Measurements from ENCODE around the gene TULP4. TPM values are rescaled to one million over a fixed set of nuclear protein-coding genes. Genes with fewer than 3 reads are reported as not detected.

The TULP4 gene
- polyA plus RNA-seq, 6 donors from 2014 or later = 8.1 to 42.3 (median 39.1) TPM

GRCh38 chr6:158439255-158439654 is 127.0 kb downstream of the TULP4 start:
- Mint-ChIP-seq H3K4me3 (peak overlapping the region in 3 of 8 donors; percentile 25 to 35 (median 33)), H3K27ac (peak overlapping the region in 2 of 6 donors; percentile 33 to 65), H3K27me3 (no peaks in the 10 kb centered on the region), H3K9me3 (peaks cover 0 to 2% (median 0%) of the 10 kb centered on the region in 7 donors), H3K36me3 (peaks cover 7 to 8% of the 10 kb centered on the region in 2 donors), H3K4me1 (peaks cover 4 to 13% (median 6%) of the 10 kb centered on the region in 3 donors)
- DNase-seq (peak; percentile 42), ATAC-seq (ENCODE audit: low read depth in 2 of 2) (peak; percentile 99)

GRCh38 chr6:158441716-158442215 is 129.5 kb downstream of the TULP4 start:
- H3K9me3 Mint-ChIP-seq = peaks cover 0 to 4% (median 0%) of the 10 kb centered on the region in 7 donors
- peaks cover 4 to 13% (median 6%) of the 10 kb centered on the region in 3 donors for H3K4me1 Mint-ChIP-seq
- H3K27me3 Mint-ChIP-seq = no peaks in the 10 kb centered on the region
- H3K4me3 Mint-ChIP-seq = no peak overlapping the region
- DNase-seq (no peak), ATAC-seq (ENCODE audit: low read depth in 2 of 2) (no peak)
- H3K27ac Mint-ChIP-seq = peak overlapping the region in 3 of 6 donors; percentile 30 to 78 (median 57)
- H3K36me3 Mint-ChIP-seq = peaks cover 0 to 15% of the 10 kb centered on the region in 2 donors

GRCh38 chr6:158442306-158442705 is 130.0 kb downstream of the TULP4 start:
- Mint-ChIP-seq H3K27me3 (no peaks in the 10 kb centered on the region), H3K4me1 (peaks cover 4 to 13% (median 6%) of the 10 kb centered on the region in 3 donors), H3K4me3 (no peak overlapping the region), H3K36me3 (peaks cover 0 to 17% of the 10 kb centered on the region in 2 donors), H3K27ac (peak overlapping the region in 1 of 6 donors; percentile 30), H3K9me3 (peaks cover 0 to 4% (median 0%) of the 10 kb centered on the region in 7 donors)
- no peak for DNase-seq
- ATAC-seq (ENCODE audit: low read depth in 2 of 2) = no peak

- no peaks in the 10 kb centered on the region for H3K4me1 Mint-ChIP-seq
- no peak for DNase-seq
- peak overlapping the region in 1 of 6 donors; percentile 70 for H3K27ac Mint-ChIP-seq
- H3K36me3 Mint-ChIP-seq = peaks cover 0 to 26% of the 10 kb centered on the region in 2 donors
- H3K9me3 Mint-ChIP-seq = peaks cover 0 to 4% (median 0%) of the 10 kb centered on the region in 7 donors
- H3K4me3 Mint-ChIP-seq = peak overlapping the region in 1 of 8 donors; percentile 67
- no peak for ATAC-seq (ENCODE audit: low read depth in 2 of 2)
- H3K27me3 Mint-ChIP-seq = no peaks in the 10 kb centered on the region
These were observed 133.3 kb downstream of the TULP4 start for GRCh38 chr6:158445426-158446085.

GRCh38 chr6:158448856-158449255 is 136.6 kb downstream of the TULP4 start:
- H3K27me3 Mint-ChIP-seq = no peaks in the 10 kb centered on the region

GRCh38 chr6:158452191-158452590 is 139.9 kb downstream of the TULP4 start:
- Mint-ChIP-seq H3K4me1 (no peaks in the 10 kb centered on the region), H3K27me3 (no peaks in the 10 kb centered on the region), H3K36me3 (peaks cover 9 to 38% of the 10 kb centered on the region in 2 donors), H3K27ac (peak overlapping the region in 1 of 6 donors; percentile 5), H3K4me3 (no peak overlapping the region), H3K9me3 (no peaks in the 10 kb centered on the region)
- ATAC-seq (ENCODE audit: low read depth in 2 of 2) = no peak
- no peak for DNase-seq

More at GRCh38 chr6:158448856-158449255, 136.6 kb downstream of the TULP4 start:
- Mint-ChIP-seq H3K9me3 (peaks cover 0 to 4% (median 0%) of the 10 kb centered on the region in 7 donors), H3K4me3 (no peak overlapping the region), H3K36me3 (peaks cover 9 to 32% of the 10 kb centered on the region in 2 donors), H3K4me1 (no peaks in the 10 kb centered on the region), H3K27ac (peak overlapping the region in 1 of 6 donors; percentile 58)
- ATAC-seq (ENCODE audit: low read depth in 2 of 2) = no peak
- DNase-seq = no peak

GRCh38 chr6:158457131-158457530 is 144.9 kb downstream of the TULP4 start:
- Mint-ChIP-seq H3K4me3 (no peak overlapping the region), H3K4me1 (no peaks in the 10 kb centered on the region), H3K27ac (peak overlapping the region in 1 of 6 donors; percentile 79), H3K9me3 (no peaks in the 10 kb centered on the region), H3K36me3 (peaks cover 19 to 43% of the 10 kb centered on the region in 2 donors), H3K27me3 (no peaks in the 10 kb centered on the region)
- no peak for ATAC-seq (ENCODE audit: low read depth in 2 of 2)
- DNase-seq = no peak

- H3K4me3 Mint-ChIP-seq = no peak overlapping the region
- H3K9me3 Mint-ChIP-seq = no peaks in the 10 kb centered on the region
- ATAC-seq (ENCODE audit: low read depth in 2 of 2) = no peak
- DNase-seq = no peak
- peak overlapping the region in 1 of 6 donors; percentile 79 for H3K27ac Mint-ChIP-seq
- peaks cover 15 to 37% of the 10 kb centered on the region in 2 donors for H3K36me3 Mint-ChIP-seq
- H3K27me3 Mint-ChIP-seq = no peaks in the 10 kb centered on the region
- no peaks in the 10 kb centered on the region for H3K4me1 Mint-ChIP-seq
These were observed 145.5 kb downstream of the TULP4 start for GRCh38 chr6:158457616-158458278.

- DNase-seq = no peak
- Mint-ChIP-seq H3K4me1 (no peaks in the 10 kb centered on the region), H3K27me3 (no peaks in the 10 kb centered on the region), H3K27ac (peak overlapping the region in 1 of 6 donors; percentile 83), H3K9me3 (no peaks in the 10 kb centered on the region), H3K4me3 (peak overlapping the region in 1 of 8 donors; percentile 16), H3K36me3 (peaks cover 15 to 49% of the 10 kb centered on the region in 2 donors)
- no peak for ATAC-seq (ENCODE audit: low read depth in 2 of 2)
These were observed 147.5 kb downstream of the TULP4 start for GRCh38 chr6:158459726-158460125.

- H3K27me3 Mint-ChIP-seq = no peaks in the 10 kb centered on the region
- no peaks in the 10 kb centered on the region for H3K9me3 Mint-ChIP-seq
- no peak for DNase-seq
- no peak for ATAC-seq (ENCODE audit: low read depth in 2 of 2)
- H3K4me3 Mint-ChIP-seq = no peak overlapping the region
- H3K36me3 Mint-ChIP-seq = peaks cover 15 to 56% of the 10 kb centered on the region in 2 donors
- no peaks in the 10 kb centered on the region for H3K4me1 Mint-ChIP-seq
- H3K27ac Mint-ChIP-seq = peak overlapping the region in 2 of 6 donors; percentile 37 to 49
These were observed 148.4 kb downstream of the TULP4 start for GRCh38 chr6:158460602-158461169.

- Mint-ChIP-seq H3K36me3 (peaks cover 21 to 47% of the 10 kb centered on the region in 2 donors), H3K4me1 (no peaks in the 10 kb centered on the region), H3K27me3 (no peaks in the 10 kb centered on the region), H3K27ac (no peak overlapping the region), H3K9me3 (no peaks in the 10 kb centered on the region), H3K4me3 (no peak overlapping the region)
- DNase-seq = no peak
- no peak for ATAC-seq (ENCODE audit: low read depth in 2 of 2)
These were observed 149.7 kb downstream of the TULP4 start for GRCh38 chr6:158461954-158462353.

- peak overlapping the region in 1 of 6 donors; percentile 33 for H3K27ac Mint-ChIP-seq
- H3K9me3 Mint-ChIP-seq = peaks cover 0 to 1% (median 0%) of the 10 kb centered on the region in 7 donors
- no peak for DNase-seq
- no peak overlapping the region for H3K4me3 Mint-ChIP-seq
- H3K4me1 Mint-ChIP-seq = peaks cover 0 to 2% (median 0%) of the 10 kb centered on the region in 3 donors
- ATAC-seq (ENCODE audit: low read depth in 2 of 2) = no peak
- peaks cover 32 to 43% of the 10 kb centered on the region in 2 donors for H3K36me3 Mint-ChIP-seq
- H3K27me3 Mint-ChIP-seq = no peaks in the 10 kb centered on the region
These were observed 152.2 kb downstream of the TULP4 start for GRCh38 chr6:158464483-158464882.

- Mint-ChIP-seq H3K4me3 (no peak overlapping the region), H3K4me1 (peaks cover 4 to 8% (median 4%) of the 10 kb centered on the region in 3 donors), H3K27ac (no peak overlapping the region), H3K9me3 (peaks cover 0 to 4% (median 0%) of the 10 kb centered on the region in 7 donors), H3K27me3 (no peaks in the 10 kb centered on the region), H3K36me3 (peaks cover 40 to 44% of the 10 kb centered on the region in 2 donors)
- no peak for ATAC-seq (ENCODE audit: low read depth in 2 of 2)
- no peak for DNase-seq
These were observed 153.0 kb downstream of the TULP4 start for GRCh38 chr6:158465257-158465656.
